Cardiac fibroblast (primary cell): Measurements from ENCODE around the gene FAM135A.

ENCODE experiments used
- DNase-seq, 2 donors: peaks; one replicate each; pipeline versions ENCODE4 v3.0.0 to v3.0.0-alpha.2; 2010; ENCODE audit warnings: low read depth in 2 of 2
- H3K4me3 ChIP-seq, 2 donors: replicated peaks in 1 of 2; 1 replicate in 1 of 2; 2 replicates in 1 of 2; pipeline ENCODE4 v1.5.1; 2011; ENCODE audit warnings: low read depth in 2 of 2, low read length in 2 of 2, mild to moderate bottlenecking in 2 of 2, moderate library complexity in 1 of 2
- CTCF ChIP-seq: IDR thresholded peaks from one replicate; pipeline ENCODE4 v1.5.1; 2011; ENCODE audit warnings: low read depth, mild to moderate bottlenecking, low read length, inconsistent platforms

The FAM135A gene

GRCh38 chr6:70563530-70563929 is 150.2 kb downstream of the FAM135A start:
- H3K4me3 ChIP-seq: no peak overlapping the region
- TF ChIP-seq CTCF: no peak
- DNase-seq: peak; percentile 55

- no peak for TF ChIP-seq CTCF
- H3K4me3 ChIP-seq: peak within 1 kb of the TSS; percentile 81 to 92
- peak; percentile 88 to 92 for DNase-seq
These were observed 153.6 kb downstream of the FAM135A start, which contains the start of gene SDHAF4 for GRCh38 chr6:70566751-70567382. TSS of gene SDHAF4 (plus strand) at chr6:70566930. CDS start at chr6:70566941, 11 bp downstream.

GRCh38 chr6:70574643-70575042 is 161.3 kb downstream of the FAM135A start:
- no peak for DNase-seq
- H3K4me3 ChIP-seq: no peak overlapping the region
- TF ChIP-seq CTCF: no peak

DNA sequence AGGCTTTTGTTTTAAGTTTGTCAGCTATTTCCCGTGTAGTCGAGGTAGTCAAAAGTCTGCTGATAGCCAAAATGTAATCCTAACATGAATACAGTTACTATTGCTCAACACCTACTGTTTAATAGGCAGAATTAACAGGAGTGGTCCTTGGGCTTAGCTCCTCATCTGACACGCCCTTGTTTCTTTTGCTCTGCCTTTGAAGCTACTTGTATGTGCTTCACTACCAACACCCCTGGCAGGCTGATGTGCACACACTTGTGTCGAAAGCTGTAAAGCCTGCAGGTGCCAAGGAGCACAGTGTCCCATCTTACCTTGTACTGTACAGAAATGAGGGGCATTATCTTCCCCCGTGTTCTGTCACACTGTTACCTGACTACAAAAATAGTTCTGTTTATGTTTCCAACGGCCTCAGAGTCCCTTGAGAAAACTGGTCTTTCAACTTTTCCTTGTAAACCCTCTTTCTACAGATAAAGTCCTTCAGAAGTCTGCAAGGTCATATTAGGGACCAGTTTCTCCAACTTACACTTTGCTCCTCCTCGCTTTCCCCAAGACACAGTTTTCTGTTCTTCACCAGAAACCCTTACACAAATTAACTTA is 162.7 kb downstream of the FAM135A start:
- no peak for TF ChIP-seq CTCF
- no peak overlapping the region for H3K4me3 ChIP-seq
- no peak for DNase-seq

DNA sequence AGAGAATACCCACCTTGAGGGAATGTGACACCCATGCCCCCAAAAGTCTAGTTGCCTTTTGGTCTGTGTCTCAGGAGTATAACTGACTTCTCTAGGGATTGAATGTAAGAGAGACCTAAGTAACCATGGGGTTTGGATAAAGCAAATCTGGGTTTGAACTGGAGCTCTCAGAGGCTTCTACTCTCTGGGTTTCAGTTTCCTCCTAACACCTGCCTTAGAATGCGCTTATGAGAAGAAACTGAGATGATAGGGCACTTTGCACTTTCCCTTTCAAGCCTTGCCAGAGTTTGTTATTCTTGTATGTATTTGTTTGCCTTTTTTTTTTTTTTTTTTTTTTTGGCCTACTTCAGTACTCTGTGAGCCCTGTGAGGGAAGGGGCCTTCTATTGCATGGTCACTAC is 172.8 kb downstream of the FAM135A start:
- H3K4me3 ChIP-seq: no peak overlapping the region
- no peak for DNase-seq
- TF ChIP-seq CTCF: no peak

- H3K4me3 ChIP-seq: no peak overlapping the region
- TF ChIP-seq CTCF: no peak
- DNase-seq: peak in 1 of 2 donors; percentile 12
These were observed 177.1 kb downstream of the FAM135A start for GRCh38 chr6:70590400-70590799.
